Mesenchymal stem cell (in vitro differentiated cells and primary cell): ENCODE measurements around the gene RGS14.

ENCODE experiments used
- DNase-seq: peaks from one replicate; pipeline ENCODE4 v3.0.0-alpha.2; 2013
- H2AFZ ChIP-seq: one replicate; pipeline ENCODE4 v1.6.1; 2013; ENCODE audit warnings: low read depth, mild to moderate bottlenecking, control low read depth, inconsistent platforms, low read length, moderate library complexity
- H2AK5ac ChIP-seq: 2 replicates; pipeline ENCODE4 v1.6.1; 2013; ENCODE audit warnings: low read length, moderate library complexity, mild to moderate bottlenecking, inconsistent platforms; ENCODE audit not compliant: severe bottlenecking
- H2BK120ac ChIP-seq: one replicate; pipeline ENCODE4 v1.6.1; 2013; ENCODE audit warnings: low read depth, mild to moderate bottlenecking, inconsistent platforms, low read length, moderate library complexity
- H2BK12ac ChIP-seq, 2 experiments: one replicate each; pipeline ENCODE4 v1.6.1; 2013; ENCODE audit warnings: inconsistent platforms in 2 of 2, low read length in 2 of 2, mild to moderate bottlenecking in 2 of 2, moderate library complexity in 2 of 2, control low read depth in 1 of 2
- H2BK15ac ChIP-seq: one replicate; pipeline ENCODE4 v1.6.1; 2013; ENCODE audit warnings: mild to moderate bottlenecking, low read depth, inconsistent platforms; ENCODE audit not compliant: poor library complexity, severe bottlenecking
- H2BK5ac ChIP-seq: 2 replicates; pipeline ENCODE4 v1.6.1; 2013; ENCODE audit warnings: low read depth, mild to moderate bottlenecking, low read length, control low read depth, inconsistent platforms; ENCODE audit not compliant: poor library complexity, severe bottlenecking
- H3K14ac ChIP-seq, 2 experiments: one replicate each; pipeline ENCODE4 v1.6.1; 2013; ENCODE audit warnings: inconsistent platforms in 2 of 2, low read length in 2 of 2, control low read depth in 1 of 2, mild to moderate bottlenecking in 1 of 2, moderate library complexity in 1 of 2
- H3K18ac ChIP-seq, 2 experiments: one replicate each; pipeline ENCODE4 v1.6.1; 2013; ENCODE audit warnings: inconsistent platforms in 2 of 2, low read length in 2 of 2, control low read depth in 1 of 2, low read depth in 1 of 2, mild to moderate bottlenecking in 1 of 2
- H3K23ac ChIP-seq, 2 experiments: one replicate each; pipeline ENCODE4 v1.6.1; 2013; ENCODE audit warnings: inconsistent platforms in 2 of 2, low read length in 2 of 2, mild to moderate bottlenecking in 2 of 2, moderate library complexity in 2 of 2, control low read depth in 1 of 2
- H3K27ac ChIP-seq: 2 replicates; pipeline ENCODE4 v1.5.1; 2013; ENCODE audit warnings: mild to moderate bottlenecking, moderate library complexity, low read length, control low read depth, inconsistent platforms; ENCODE audit not compliant: poor library complexity, severe bottlenecking
- H3K27me3 ChIP-seq, 2 experiments: 2 replicates each; pipeline versions ENCODE4 v1.6.1 to v1.7.0; 2013; ENCODE audit warnings: low read length in 2 of 2, mild to moderate bottlenecking in 2 of 2, moderate library complexity in 2 of 2, control low read depth in 1 of 2, inconsistent platforms in 1 of 2; ENCODE audit not compliant: control insufficient read depth in 1 of 2, insufficient read depth in 1 of 2
- H3K36me3 ChIP-seq, 2 experiments: 2 replicates each; pipeline versions ENCODE4 v1.6.1 to v1.7.0; 2013; ENCODE audit warnings: low read length in 2 of 2, control low read depth in 1 of 2, inconsistent platforms in 1 of 2, low read depth in 1 of 2, mild to moderate bottlenecking in 1 of 2; ENCODE audit not compliant: insufficient read depth in 2 of 2, control insufficient read depth in 1 of 2
- H3K4ac ChIP-seq, 2 experiments: one replicate each; pipeline ENCODE4 v1.6.1; 2013; ENCODE audit warnings: inconsistent platforms in 2 of 2, low read length in 2 of 2, mild to moderate bottlenecking in 2 of 2, moderate library complexity in 2 of 2, control low read depth in 1 of 2, low read depth in 1 of 2
- H3K4me1 ChIP-seq: 2 replicates; pipeline ENCODE4 v1.6.1; 2013; ENCODE audit warnings: low read depth, low read length, control low read depth; ENCODE audit not compliant: control insufficient read depth, insufficient read depth
- H3K4me2 ChIP-seq: 2 replicates; pipeline ENCODE4 v1.6.1; 2013; ENCODE audit warnings: low read length, mild to moderate bottlenecking, inconsistent platforms; ENCODE audit not compliant: poor library complexity, severe bottlenecking
- H3K4me3 ChIP-seq, 2 experiments: 2 replicates each; pipeline versions ENCODE4 v1.5.1 to v1.7.0; 2013; ENCODE audit warnings: low read length in 2 of 2, mild to moderate bottlenecking in 2 of 2, control low read depth in 1 of 2, low read depth in 1 of 2; ENCODE audit not compliant: insufficient read depth in 1 of 2
- H3K79me1 ChIP-seq: replicated peaks from 2 replicates; pipeline ENCODE4 v1.6.1; 2013; ENCODE audit warnings: mild to moderate bottlenecking, control low read depth, low read length, inconsistent platforms; ENCODE audit not compliant: poor library complexity, severe bottlenecking
- H3K9ac ChIP-seq: 2 replicates; pipeline ENCODE4 v1.7.0; 2013; ENCODE audit warnings: mild to moderate bottlenecking, low read length, moderate library complexity
- H3K9me3 ChIP-seq: 2 replicates; pipeline ENCODE4 v1.7.0; 2013; ENCODE audit warnings: mild to moderate bottlenecking, low read length; ENCODE audit not compliant: control insufficient read depth
- H4K8ac ChIP-seq: one replicate; pipeline ENCODE4 v1.6.1; 2013; ENCODE audit warnings: inconsistent platforms, mild to moderate bottlenecking, low read length, moderate library complexity
- H4K91ac ChIP-seq: one replicate; pipeline ENCODE4 v1.6.1; 2013; ENCODE audit warnings: mild to moderate bottlenecking, low read length, inconsistent platforms
- WGBS: methylation state at CpG from one replicate; pipeline ENCODE4 v1.1.7; 2013; ENCODE audit warnings: mixed read lengths; 5-methylcytosine and 5-hydroxymethylcytosine counted together

RGS14 gene

GRCh38 chr5:177312649-177313181, 45.0 kb upstream of the RGS14 start:
- peak overlapping the region; percentile 25 for H4K91ac ChIP-seq

DNA sequence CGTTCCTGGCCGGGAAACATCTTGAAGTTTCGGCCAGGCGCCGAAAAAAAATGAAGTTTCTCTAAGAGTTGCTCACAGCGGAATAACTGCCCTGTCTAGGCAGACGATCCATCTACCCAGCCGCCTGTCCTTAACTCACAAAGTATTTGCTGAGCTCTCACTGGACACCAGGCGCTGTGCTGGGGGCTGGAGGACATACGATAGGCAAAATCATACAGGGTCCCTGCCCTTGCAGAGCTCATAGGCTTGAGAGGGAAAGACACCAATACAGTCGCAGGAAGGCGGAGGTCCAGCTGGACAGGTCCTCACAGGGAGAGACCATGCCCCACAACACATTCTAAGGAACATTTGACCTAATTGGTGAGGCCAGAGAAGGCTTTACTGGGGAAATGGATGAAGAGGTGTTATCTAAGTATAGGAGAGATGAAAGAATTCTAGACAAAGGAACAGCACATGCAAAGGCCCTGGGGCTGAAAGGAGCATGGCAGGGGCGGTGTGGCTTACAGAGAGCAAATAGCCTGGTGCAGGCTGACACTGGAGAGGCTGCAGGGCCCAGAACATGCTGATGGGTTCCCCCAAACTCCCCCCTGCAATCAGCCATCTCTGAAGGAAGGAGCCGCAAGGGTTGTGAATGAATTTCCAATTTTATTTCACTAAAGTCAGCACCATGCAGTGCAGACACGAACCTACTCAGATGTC, 44.0 kb upstream of the RGS14 start:
- Histone ChIP-seq H3K27me3 (no peaks in the 10 kb centered on the region), H3K9me3 (no peaks in the 10 kb centered on the region), H3K27ac (no peak overlapping the region), H3K36me3 (peaks cover 6 to 18% of the 10 kb centered on the region in 2 experiments), H2BK120ac (no peak overlapping the region), H3K4me2 (no peak overlapping the region), H2BK15ac (no peak overlapping the region), H4K91ac (no peak overlapping the region), H3K23ac (no peak overlapping the region), H3K4ac (no peak overlapping the region), H3K18ac (no peak overlapping the region), H3K79me1 (peaks cover 36% of the 10 kb centered on the region), H4K8ac (no peak overlapping the region), H2BK12ac (no peak overlapping the region), H3K4me1 (peaks cover 29% of the 10 kb centered on the region), H3K9ac (no peak overlapping the region), H3K4me3 (no peak overlapping the region), H2BK5ac (no peak overlapping the region), H2AFZ (no peak overlapping the region), H2AK5ac (no peak overlapping the region), H3K14ac (no peak overlapping the region)
- DNase-seq: no peak
- WGBS: 97% methylated on average over 14 of the region's 15 CpGs

More at GRCh38 chr5:177312649-177313181, 45.0 kb upstream of the RGS14 start:
- DNase-seq: no peak
- no peak overlapping the region for H2AK5ac ChIP-seq
- peaks cover 6 to 24% of the 10 kb centered on the region in 2 experiments for H3K36me3 ChIP-seq
- no peak overlapping the region for H3K4ac ChIP-seq
- peaks cover 29% of the 10 kb centered on the region for H3K4me1 ChIP-seq
- H3K14ac ChIP-seq: no peak overlapping the region
- no peak overlapping the region for H3K23ac ChIP-seq
- peaks cover 40% of the 10 kb centered on the region for H3K79me1 ChIP-seq
- peak overlapping the region; percentile 31 for H2BK15ac ChIP-seq
- H2BK5ac ChIP-seq: no peak overlapping the region
- no peaks in the 10 kb centered on the region for H3K9me3 ChIP-seq
- H2BK12ac ChIP-seq: no peak overlapping the region
- H3K4me2 ChIP-seq: peak overlapping the region; percentile 77
- no peak overlapping the region for H3K27ac ChIP-seq
- H3K4me3 ChIP-seq: peak overlapping the region in 1 of 2 experiments; percentile 83
- peak overlapping the region; percentile 35 for H4K8ac ChIP-seq
- H2AFZ ChIP-seq: no peak overlapping the region
- H3K27me3 ChIP-seq: no peaks in the 10 kb centered on the region
- H3K18ac ChIP-seq: no peak overlapping the region
- H2BK120ac ChIP-seq: no peak overlapping the region
- H3K9ac ChIP-seq: peak overlapping the region; percentile 59
- 9% methylated on average over 19 of the region's 19 CpGs for WGBS

DNA sequence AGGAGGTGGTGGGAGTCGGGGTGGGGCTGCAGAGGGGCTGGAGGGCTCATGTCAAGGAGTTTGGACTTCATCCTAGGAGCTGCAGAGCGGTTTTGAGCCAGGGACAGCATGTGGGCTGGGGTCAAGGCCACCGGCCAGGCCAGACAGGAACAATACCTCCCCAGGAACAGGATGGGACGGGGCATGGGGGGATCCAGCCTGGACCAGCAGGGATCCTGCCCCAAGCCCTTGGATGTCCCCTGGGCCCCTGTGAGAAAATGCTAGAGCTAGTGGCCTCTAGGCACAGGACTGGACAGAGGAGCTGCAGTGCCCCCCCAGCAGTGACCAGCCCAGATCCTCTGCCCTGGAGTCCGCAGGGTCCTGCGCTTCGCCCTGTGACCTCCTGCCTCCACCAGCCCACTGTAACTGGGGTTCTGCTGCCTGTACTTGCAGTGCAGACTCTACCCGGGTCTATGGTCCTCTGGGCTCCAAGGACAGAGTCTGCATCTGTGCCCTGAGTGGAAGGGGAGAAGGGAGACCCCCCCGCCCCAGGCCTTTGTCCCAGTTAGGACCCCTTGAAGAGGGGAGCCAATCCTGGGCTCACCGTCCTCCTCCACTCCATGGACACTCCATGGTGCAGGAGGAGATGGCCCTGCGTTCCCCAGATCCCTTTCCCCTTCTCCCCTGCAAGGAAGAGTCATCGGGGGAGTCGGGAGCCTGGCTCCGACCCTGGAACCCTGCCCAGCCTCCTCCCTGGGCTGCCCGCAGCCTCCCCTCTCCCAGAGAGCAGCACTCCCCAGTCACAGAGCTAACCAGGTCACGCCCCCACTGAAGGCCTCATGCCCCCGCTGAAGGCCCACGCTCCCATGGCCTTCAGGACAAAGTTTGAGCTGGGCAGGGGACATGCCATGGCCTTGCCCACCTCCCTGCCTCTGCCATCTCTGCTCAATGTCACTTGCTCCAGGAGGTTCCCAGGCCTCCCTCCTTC, 43.1 kb upstream of the RGS14 start:
- H3K4me2 ChIP-seq: no peak overlapping the region
- no peak overlapping the region for H2BK12ac ChIP-seq
- H2AK5ac ChIP-seq: no peak overlapping the region
- no peak overlapping the region for H4K91ac ChIP-seq
- no peak overlapping the region for H2BK15ac ChIP-seq
- H2AFZ ChIP-seq: no peak overlapping the region
- no peak overlapping the region for H3K23ac ChIP-seq
- 96% methylated on average over 17 of the region's 18 CpGs for WGBS
- H3K4ac ChIP-seq: no peak overlapping the region
- H3K36me3 ChIP-seq: peaks cover 6 to 9% of the 10 kb centered on the region in 2 experiments
- H3K27me3 ChIP-seq: no peaks in the 10 kb centered on the region
- no peaks in the 10 kb centered on the region for H3K9me3 ChIP-seq
- H3K18ac ChIP-seq: no peak overlapping the region
- peaks cover 27% of the 10 kb centered on the region for H3K4me1 ChIP-seq
- H2BK5ac ChIP-seq: no peak overlapping the region
- H3K27ac ChIP-seq: no peak overlapping the region
- no peak overlapping the region for H3K9ac ChIP-seq
- no peak overlapping the region for H4K8ac ChIP-seq
- no peak overlapping the region for H3K14ac ChIP-seq
- DNase-seq: no peak
- no peak overlapping the region for H2BK120ac ChIP-seq
- H3K4me3 ChIP-seq: no peak overlapping the region
- H3K79me1 ChIP-seq: peaks cover 29% of the 10 kb centered on the region

- H3K4me1 ChIP-seq: peaks cover 22% of the 10 kb centered on the region
- no peak overlapping the region for H2BK12ac ChIP-seq
- no peak overlapping the region for H2BK120ac ChIP-seq
- H3K18ac ChIP-seq: no peak overlapping the region
- DNase-seq: no peak
- H2AFZ ChIP-seq: no peak overlapping the region
- no peak overlapping the region for H3K4me3 ChIP-seq
- WGBS: 92% methylated on average over 7 of the region's 7 CpGs
- no peak overlapping the region for H3K4ac ChIP-seq
- no peak overlapping the region for H3K27ac ChIP-seq
- H3K9me3 ChIP-seq: no peaks in the 10 kb centered on the region
- H3K79me1 ChIP-seq: peaks cover 29% of the 10 kb centered on the region
- H3K14ac ChIP-seq: no peak overlapping the region
- H4K8ac ChIP-seq: no peak overlapping the region
- no peak overlapping the region for H4K91ac ChIP-seq
- no peak overlapping the region for H3K4me2 ChIP-seq
- no peak overlapping the region for H3K23ac ChIP-seq
- no peak overlapping the region for H3K9ac ChIP-seq
- no peak overlapping the region for H2BK5ac ChIP-seq
- no peak overlapping the region for H2BK15ac ChIP-seq
- H2AK5ac ChIP-seq: no peak overlapping the region
- no peaks in the 10 kb centered on the region for H3K27me3 ChIP-seq
- H3K36me3 ChIP-seq: peaks cover 12 to 16% of the 10 kb centered on the region in 2 experiments
Observed at GRCh38 chr5:177315411-177315810, 42.3 kb upstream of the RGS14 start.
